NB4 (cell line): ENCODE results near the gene LRRFIP1.

ENCODE experiments used
- CTCF ChIP-seq: IDR thresholded peaks from one replicate; pipeline ENCODE4 v1.5.1; 2012; ENCODE audit warnings: low read depth, low read length
- MAX ChIP-seq: IDR thresholded peaks from 2 replicates; pipeline ENCODE4 v1.6.1; 2011; ENCODE audit warnings: low read depth, low read length
- POLR2A ChIP-seq: IDR thresholded peaks from 2 replicates; pipeline ENCODE4 v1.6.1; 2011; ENCODE audit warnings: mild to moderate bottlenecking; ENCODE audit not compliant: insufficient read length; ENCODE audit errors: extremely low read depth

- TF ChIP-seq CTCF (no peak), POLR2A (no peak), MAX (no peak)
Measured at GRCh38 chr2:237732070-237732469, 104.7 kb downstream of the LRRFIP1 start.
